ENCODE results near the gene NKAIN1. TPM values are rescaled to one million over a fixed set of nuclear protein-coding genes. Genes with fewer than 3 reads are reported as not detected.

NKAIN1 gene
- total and polyA plus RNA-seq, 2 donors (not counting 3 experiments of a cell fraction or from before 2014, with no cell fraction given), result 0.29 to 0.40 TPM

- Histone ChIP-seq H3K9me1 (replicated peaks; ENCODE audit: control insufficient read depth, extremely low read depth, insufficient read depth, low read length) (no peaks in the 10 kb centered on the region), H3K4me1 (ENCODE audit: control insufficient read depth, extremely low read depth, insufficient read depth, low read length) (peaks cover 5% of the 10 kb centered on the region), H3K27me3 (ENCODE audit: control insufficient read depth in 2 of 2, insufficient read depth in 2 of 2, low read length in 2 of 2) (no peaks in the 10 kb centered on the region), H3K9ac (replicated peaks; ENCODE audit: extremely low read depth, insufficient read depth, low read length) (no peak overlapping the region), H3K79me2 (ENCODE audit: control insufficient read depth, insufficient read depth, low read length) (no peaks in the 10 kb centered on the region), H3K4me3 (replicated peaks in 1 of 3; ENCODE audit: insufficient read depth in 1 of 3, low read depth in 1 of 3, low read length in 3 of 3) (no peak overlapping the region), H3K9me3 (replicated peaks; ENCODE audit: control insufficient read depth, insufficient read depth, low read length) (no peaks in the 10 kb centered on the region), H4K20me1 (replicated peaks; ENCODE audit: control insufficient read depth, extremely low read depth, insufficient read depth, low read length) (no peaks in the 10 kb centered on the region), H3K27ac (ENCODE audit: insufficient read depth, low read depth, low read length) (no peak overlapping the region), H3K36me3 (ENCODE audit: control insufficient read depth in 2 of 2, extremely low read depth in 1 of 2, insufficient read depth in 2 of 2, low read length in 2 of 2) (no peaks in the 10 kb centered on the region), H2AFZ (ENCODE audit: low read depth, low read length) (peak overlapping the region; percentile 45), H3K4me2 (ENCODE audit: insufficient read depth, low read length) (no peak overlapping the region)
- intact Hi-C loops (cut with micrococcal nuclease), result no loop called here
- CTCF ChIA-PET, result interaction anchor here (1.0 to 1.8 kb wide), 5 partner anchors 10 to 29 kb away, joined by 3 to 5 read pairs (median 3); no protein-coding TSS in a partner anchor
- no TSS peak for BruUV-seq (replicated peaks)
- FAIRE-seq (no peak), DNase-seq (ENCODE audit: low read depth, low spot score) (peak; percentile 14)
- TF ChIP-seq EZH2 (IDR thresholded peaks at IDR 0.05; ENCODE audit: borderline replicate concordance, low read depth, low read length, severe bottlenecking) (no peak), POLR2AphosphoS5 (IDR thresholded peaks at IDR 0.05; ENCODE audit: insufficient read depth, low read depth, low read length) (no peak)
- TF ChIP-seq, protein P1, sequence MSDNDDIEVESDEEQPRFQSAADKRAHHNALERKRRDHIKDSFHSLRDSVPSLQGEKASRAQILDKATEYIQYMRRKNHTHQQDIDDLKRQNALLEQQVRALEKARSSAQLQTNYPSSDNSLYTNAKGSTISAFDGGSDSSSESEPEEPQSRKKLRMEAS (IDR thresholded peaks at IDR 0.05; ENCODE audit: insufficient read depth, insufficient read length), result no peak
- POLR2A ChIA-PET, result no interaction called here
- dilution Hi-C loops (cut with MboI; ENCODE audit: extremely low pct_ligation_motif_present, low sequenced_read_pairs), result no loop called here
Observed at GRCh38 chr1:31152181-31152795, 87.4 kb downstream of the NKAIN1 start.

GRCh38 chr1:31151402-31151801, 88.3 kb downstream of the NKAIN1 start:
- intact Hi-C loops (cut with micrococcal nuclease) (no loop called here), dilution Hi-C loops (cut with MboI; ENCODE audit: extremely low pct_ligation_motif_present, low sequenced_read_pairs) (no loop called here)
- CTCF ChIA-PET, result interaction anchor here (0.7 to 1.5 kb wide), 7 partner anchors 8 to 62 kb away, joined by 3 to 6 read pairs (median 4); no protein-coding TSS in a partner anchor
- no TSS peak for BruUV-seq (replicated peaks)
- H3K27me3 ChIP-seq (ENCODE audit: control insufficient read depth in 2 of 2, insufficient read depth in 2 of 2, low read length in 2 of 2), result no peaks in the 10 kb centered on the region
- H3K36me3 ChIP-seq (ENCODE audit: control insufficient read depth in 2 of 2, extremely low read depth in 1 of 2, insufficient read depth in 2 of 2, low read length in 2 of 2), result no peaks in the 10 kb centered on the region
- H3K4me3 ChIP-seq (replicated peaks in 1 of 3; ENCODE audit: insufficient read depth in 1 of 3, low read depth in 1 of 3, low read length in 3 of 3), result no peak overlapping the region
- no peak overlapping the region for H2AFZ ChIP-seq (ENCODE audit: low read depth, low read length)
- H3K9me3 ChIP-seq (replicated peaks; ENCODE audit: control insufficient read depth, insufficient read depth, low read length), result no peaks in the 10 kb centered on the region
- no peak overlapping the region for H3K27ac ChIP-seq (ENCODE audit: insufficient read depth, low read depth, low read length)
- no peaks in the 10 kb centered on the region for H4K20me1 ChIP-seq (replicated peaks; ENCODE audit: control insufficient read depth, extremely low read depth, insufficient read depth, low read length)
- no peak for FAIRE-seq
- no peaks in the 10 kb centered on the region for H3K79me2 ChIP-seq (ENCODE audit: control insufficient read depth, insufficient read depth, low read length)
- peaks cover 5% of the 10 kb centered on the region for H3K4me1 ChIP-seq (ENCODE audit: control insufficient read depth, extremely low read depth, insufficient read depth, low read length)
- POLR2A ChIA-PET, result no interaction called here
- DNase-seq (ENCODE audit: low read depth, low spot score), result no peak
- H3K4me2 ChIP-seq (ENCODE audit: insufficient read depth, low read length), result no peak overlapping the region
- no peaks in the 10 kb centered on the region for H3K9me1 ChIP-seq (replicated peaks; ENCODE audit: control insufficient read depth, extremely low read depth, insufficient read depth, low read length)
- H3K9ac ChIP-seq (replicated peaks; ENCODE audit: extremely low read depth, insufficient read depth, low read length), result no peak overlapping the region
- TF ChIP-seq POLR2A (IDR thresholded peaks at IDR 0.05; ENCODE audit: low read depth, low read length) (no peak), JUN (IDR thresholded peaks at IDR 0.05; ENCODE audit: borderline replicate concordance, insufficient read depth, insufficient read length, low read depth) (no peak), GATA2 (IDR thresholded peaks at IDR 0.05; ENCODE audit: insufficient read depth, insufficient read length, low read depth, low read length) (no peak), EZH2 (IDR thresholded peaks at IDR 0.05; ENCODE audit: borderline replicate concordance, low read depth, low read length, severe bottlenecking) (no peak), FOS (IDR thresholded peaks at IDR 0.05; ENCODE audit: borderline replicate concordance, insufficient read depth, low read length) (no peak), MYC (IDR thresholded peaks at IDR 0.05; ENCODE audit: low read depth, low read length) (no peak), CTCF (IDR thresholded peaks at IDR 0.05; ENCODE audit: extremely low read depth in 1 of 2, insufficient read depth in 1 of 2, low read depth in 1 of 2, low read length in 2 of 2) (no peak), POLR2AphosphoS5 (IDR thresholded peaks at IDR 0.05; ENCODE audit: insufficient read depth, low read depth, low read length) (no peak)
- TF ChIP-seq, protein P1 (IDR thresholded peaks at IDR 0.05; ENCODE audit: insufficient read depth, insufficient read length), result no peak
